ENCODE results near the gene GUCY2C.
A peak's percentile ranks its signal among the peaks of the same experiment; 100 is the strongest.

The GUCY2C gene

DNA sequence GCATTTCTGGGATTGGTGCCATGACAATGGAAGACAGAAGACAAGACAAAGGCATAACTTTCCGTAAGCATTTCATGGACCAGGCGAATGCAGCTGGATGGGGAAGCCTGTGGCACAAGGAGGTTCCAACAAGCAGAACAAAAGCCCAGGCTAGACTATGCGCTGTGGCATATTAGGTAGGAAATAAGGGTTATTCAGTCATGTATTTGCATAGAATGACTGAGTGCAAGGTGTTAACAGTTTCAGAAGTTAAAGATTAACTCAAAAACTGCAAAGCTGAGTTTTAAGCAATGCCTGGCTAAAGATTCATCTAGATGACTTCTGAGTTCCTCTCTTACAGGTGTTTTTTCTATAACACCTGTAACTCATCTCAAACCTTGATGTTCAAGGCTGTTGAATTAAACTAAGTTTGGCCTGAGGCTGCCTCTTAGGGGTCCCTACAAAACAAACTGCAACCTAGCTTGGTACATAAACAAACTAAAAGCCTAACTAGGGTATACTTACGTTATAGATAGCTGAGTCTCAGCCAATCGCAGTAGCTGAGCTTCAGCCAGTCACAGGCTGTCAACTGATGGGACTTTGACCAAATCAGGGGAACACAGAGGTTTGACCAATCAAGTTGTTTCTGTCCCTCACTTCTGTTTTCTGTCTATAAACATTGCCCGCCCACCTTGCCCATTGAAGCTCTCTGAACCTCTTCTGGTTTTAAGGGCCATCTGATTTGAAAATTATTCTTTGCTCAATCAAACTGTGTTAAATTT lies 76.5 kb downstream of the GUCY2C start:
- DNase-seq = no peak

DNA sequence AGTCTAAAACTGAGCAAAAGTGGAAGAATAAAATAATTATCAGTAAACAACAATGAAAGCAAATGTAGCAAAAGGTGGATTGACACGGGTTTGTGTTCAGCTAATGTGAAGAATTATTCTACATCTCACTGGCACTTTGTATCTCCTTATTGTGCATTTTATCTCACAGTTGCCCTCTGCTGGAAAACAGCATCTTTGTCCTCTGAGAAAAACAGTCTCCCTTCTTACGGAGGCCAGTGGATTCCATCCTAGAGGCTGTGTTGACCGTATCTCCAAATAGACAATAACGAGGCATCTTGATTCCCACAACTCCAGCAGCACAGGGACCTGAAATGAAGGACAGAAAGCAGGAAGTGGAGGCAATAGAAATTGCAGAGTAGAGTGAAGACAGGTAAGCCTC lies 77.4 kb downstream of the GUCY2C start:
- DNase-seq = no peak

DNA sequence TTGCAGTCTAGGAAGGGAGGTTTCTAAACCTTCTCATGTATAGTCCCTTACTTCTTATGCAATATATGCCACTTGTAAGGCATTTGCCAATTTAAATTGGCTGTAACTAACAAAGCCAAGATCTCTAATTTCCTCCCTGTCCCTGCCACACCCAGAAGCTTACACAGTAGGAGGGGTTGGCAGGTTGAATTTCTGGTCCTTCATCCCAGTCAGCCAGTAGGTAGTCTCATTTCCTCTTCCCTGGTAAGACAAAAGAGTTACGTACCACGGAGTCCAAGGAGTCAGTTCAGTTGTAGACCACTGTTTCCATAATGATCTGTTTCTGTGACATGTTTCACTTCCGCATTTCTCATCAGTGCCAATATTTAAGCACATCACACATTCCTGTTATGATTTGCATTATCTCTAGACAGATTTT lies 81.7 kb downstream of the GUCY2C start:
- no peak for DNase-seq

DNA sequence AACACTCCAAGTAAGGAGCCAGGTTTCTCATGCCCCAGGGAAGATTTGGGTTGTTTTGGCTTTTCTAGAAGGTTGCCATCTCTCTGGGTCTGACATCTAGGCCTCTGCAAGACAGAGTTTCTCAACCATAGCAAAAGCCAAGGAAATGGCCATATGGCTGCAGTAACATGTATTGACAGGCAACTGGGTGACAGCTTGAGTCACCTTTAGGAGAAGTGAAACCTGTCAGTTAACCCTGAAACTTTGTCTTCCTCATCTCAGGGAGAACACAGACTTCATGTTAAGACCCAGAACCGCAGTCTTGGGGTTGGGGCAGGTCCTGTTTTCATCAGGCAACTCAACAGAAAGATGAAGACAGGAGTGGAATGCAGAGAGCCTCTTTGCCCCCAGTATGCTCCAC lies 82.7 kb downstream of the GUCY2C start:
- DNase-seq = no peak

DNA sequence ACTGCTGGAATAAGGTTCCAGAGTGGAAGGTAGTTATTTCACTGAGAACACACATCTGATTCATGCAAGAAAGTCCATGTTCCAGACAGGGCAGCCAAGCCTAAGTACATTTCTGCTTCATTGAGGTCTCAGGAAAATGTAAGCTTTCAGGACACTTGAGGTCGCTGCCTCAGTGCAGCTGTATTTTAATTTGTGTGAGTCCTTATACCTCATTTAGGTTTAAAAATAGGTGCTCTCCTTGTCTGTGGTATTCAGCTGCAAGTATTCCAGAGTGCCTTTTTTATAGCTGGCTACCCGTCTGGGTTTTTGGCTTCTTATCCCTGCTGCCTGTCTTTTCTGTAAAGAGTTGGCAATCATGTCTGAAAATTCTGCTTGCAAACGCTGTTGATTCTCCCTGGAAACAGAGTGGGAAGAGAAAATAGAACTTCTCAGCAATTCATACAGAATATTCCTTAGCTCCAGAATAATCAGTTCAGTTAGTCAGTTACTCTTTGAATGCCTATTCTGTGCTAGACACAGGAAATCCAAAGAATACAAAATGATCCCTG lies 83.4 kb downstream of the GUCY2C start:
- no peak for DNase-seq

DNA sequence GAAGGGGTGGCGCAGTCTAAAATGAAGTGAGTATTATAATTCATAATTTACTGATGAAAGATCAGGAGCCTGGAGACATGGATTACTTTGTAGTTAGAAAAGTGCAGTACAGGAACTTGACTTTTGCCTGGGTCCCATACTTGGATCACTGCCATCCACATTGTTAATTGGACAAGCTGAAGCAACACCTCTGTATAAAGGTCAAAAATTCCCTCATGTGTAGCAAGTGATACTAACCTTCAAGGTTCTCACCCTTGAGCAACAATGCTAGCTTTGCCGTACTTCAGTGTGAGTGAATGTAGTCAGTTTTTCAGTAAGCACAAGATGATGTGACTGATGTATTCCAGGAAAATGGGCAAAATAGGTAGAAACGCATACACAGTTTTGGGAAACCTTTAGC lies 84.1 kb downstream of the GUCY2C start:
- DNase-seq = no peak

DNA sequence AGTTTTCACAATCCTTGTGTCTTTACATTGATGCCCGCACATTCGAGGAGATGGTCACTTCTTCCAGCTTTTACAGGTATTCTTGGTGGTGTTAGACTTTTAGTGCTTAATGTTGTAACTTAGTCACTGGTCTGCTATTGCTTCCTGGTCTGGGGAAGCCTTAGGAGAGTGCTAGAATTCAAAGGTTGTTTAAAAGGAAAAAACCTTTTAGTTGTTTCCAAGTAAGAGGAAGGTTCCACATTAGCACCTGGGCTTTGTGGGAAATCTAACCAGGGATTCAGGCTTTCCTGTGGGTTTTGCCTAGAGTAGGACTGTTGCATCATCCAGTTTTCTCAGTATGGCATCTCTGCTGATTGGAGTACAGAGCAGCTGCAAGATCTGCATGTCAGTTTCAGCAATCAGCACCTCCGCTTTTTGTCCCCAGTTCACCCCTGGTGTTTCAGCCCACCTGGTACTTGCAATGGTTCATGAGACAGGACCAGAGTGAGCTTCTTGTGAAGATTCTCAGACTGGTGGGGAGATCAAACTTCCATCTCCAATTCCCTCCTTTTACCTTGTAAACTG lies 84.7 kb downstream of the GUCY2C start:
- DNase-seq = no peak

DNA sequence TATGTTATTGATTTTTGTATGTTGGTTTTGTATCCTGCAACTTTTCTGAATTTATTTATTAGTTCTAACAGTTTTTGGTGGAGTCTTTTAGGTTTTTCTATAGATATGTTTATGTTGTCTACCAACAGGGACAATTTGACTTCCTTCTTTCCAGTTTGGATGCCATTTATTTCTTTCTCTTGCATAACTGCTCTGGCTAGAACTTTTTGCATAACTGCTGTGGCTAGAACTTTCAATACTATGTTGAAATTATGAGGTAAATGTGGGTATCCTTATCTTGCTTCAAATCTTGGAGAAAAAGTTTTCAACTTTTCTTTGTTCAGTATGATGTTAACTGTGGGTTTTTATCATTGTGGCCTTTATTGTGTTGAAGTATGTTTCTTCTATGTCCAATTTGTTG lies 88.8 kb downstream of the GUCY2C start:
- DNase-seq = no peak

DNA sequence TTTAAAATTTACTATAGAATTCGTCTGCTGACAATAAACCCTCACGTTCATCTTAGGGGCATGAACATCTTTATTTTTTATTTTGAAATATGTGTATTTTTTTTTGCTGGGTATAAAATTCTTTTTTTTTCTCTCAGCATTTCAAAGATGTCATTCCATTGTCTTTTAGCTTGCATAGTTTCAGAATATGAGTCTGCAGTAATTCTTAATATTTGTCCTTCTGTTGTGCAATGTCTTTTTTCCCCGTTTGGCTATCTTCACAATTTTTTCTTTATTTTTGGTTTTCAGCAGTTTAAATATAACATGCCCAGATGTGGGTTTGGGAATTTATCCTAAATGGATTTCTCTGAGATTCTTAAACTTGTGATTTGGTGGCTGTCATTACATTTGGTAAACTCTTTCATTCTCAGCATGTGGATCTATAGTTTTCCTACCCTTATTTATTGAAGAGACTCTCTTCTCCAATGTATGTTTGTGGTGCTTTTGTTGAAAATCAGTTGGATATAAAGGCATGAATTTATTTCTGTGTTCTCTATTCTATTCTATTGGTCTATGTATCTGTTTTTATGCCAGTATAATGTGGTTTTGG lies 90.9 kb downstream of the GUCY2C start:
- DNase-seq = no peak

DNA sequence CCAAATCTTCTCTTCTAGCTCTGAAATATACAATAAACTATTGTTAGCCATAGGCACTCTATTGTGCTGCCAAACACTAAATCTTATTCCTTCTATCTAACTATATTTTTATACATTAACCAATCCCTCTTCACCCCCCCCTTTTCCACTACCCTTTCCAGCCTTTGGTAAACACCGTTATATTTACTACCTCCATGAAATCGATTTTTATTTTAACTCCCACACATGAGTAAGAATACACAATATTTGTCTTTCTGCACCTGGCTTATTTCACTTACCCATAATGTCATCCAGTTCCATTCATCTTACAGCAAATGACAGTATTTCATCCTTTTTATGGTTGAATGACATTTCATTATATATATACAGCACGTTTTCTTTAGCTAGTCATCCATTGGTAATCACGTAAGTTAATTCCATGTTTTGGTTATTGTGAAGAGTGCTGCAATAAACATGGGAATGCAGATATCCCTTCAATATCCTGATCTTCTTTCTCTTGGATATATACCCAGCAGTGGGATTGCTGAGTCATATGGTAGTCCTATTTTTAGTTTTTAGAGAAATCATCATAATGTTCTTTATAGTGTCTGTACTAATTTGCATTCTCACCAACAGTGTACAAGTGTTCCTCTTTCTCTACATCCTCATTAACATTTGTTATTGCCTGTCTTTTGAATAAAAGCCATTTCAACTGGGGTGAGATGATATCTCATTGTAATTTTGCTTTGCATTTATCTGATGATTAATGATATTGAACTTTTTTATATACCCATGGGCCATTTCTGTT lies 94.5 kb downstream of the GUCY2C start:
- no peak for DNase-seq

DNA sequence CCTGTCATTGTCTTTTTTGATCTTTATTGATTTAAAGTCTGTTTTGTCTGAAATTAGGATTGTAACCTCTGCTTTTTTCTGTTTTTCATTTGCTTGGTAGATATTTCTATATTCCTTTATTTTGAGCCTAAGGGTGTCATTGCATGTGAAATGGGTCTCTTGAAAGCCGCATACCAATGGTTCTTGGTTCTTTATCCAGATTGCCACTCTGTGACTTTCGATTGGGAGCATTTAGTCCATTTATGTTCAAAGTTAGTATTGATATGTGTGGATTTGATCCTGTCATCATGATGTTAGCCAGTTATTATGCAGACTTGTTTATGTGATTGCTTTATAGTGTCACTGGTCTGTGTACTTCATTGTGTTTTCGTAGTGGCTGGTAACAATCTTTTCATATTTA lies 98.9 kb downstream of the GUCY2C start:
- no peak for DNase-seq

DNA sequence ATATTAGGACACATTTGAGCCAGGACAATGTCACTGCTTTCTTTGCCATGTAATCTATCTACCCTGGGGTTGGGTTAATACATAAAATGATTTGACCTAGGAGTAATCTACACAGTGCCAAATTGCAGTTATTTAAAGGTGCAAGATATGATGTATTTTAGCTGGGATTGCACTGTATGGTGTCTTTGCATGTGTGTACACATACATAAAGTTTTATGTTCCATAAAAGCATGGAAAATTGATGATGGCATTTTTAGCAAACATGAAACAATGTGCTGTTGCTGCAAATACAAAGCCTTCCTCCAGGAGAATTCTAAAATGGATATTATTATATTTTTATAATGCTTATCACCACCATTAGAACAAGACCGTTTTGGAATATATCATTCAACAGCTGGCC lies 104.7 kb downstream of the GUCY2C start:
- DNase-seq = no peak

DNA sequence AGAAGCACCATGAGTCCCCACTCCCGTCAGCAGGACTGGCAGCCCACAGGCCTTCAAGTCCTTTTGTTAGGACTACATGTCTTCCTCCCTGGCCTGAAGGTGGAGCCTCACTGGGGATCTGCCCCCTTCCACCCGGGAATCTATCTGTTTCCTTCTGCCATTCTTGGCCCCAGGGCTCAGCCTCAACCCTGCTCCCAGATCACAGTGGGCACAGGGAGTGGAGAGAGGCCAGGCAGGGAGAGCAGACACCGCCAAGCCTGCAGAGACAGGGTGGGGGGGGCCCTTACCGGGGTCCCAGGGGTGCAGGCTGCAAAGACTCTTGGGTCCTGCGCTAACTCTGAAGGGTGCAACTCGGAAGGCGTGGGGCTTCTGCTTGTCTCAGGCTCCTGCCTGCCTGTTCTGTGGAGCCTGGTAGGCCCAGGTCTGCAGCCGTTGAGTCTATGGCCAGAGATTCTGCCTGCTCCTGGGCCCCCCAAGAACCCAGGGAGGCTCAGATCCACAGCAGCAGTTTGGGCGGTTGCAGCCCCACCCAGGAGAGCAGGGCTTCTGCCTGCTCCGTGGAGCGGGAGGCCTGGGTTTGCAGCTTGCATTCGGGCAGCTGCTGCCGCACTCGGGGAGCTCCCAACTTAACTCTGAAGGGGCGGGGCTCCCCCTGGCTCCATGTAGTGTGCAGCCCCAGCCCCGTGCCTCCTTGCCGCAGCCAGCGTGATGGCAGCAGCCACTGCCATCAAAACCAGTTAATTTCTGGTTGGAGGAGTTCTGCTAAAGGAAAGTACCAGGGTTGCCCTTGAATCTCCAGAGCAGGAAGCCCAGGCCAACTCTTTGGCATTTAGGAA lies 107.0 kb downstream of the GUCY2C start:
- DNase-seq = no peak

DNA sequence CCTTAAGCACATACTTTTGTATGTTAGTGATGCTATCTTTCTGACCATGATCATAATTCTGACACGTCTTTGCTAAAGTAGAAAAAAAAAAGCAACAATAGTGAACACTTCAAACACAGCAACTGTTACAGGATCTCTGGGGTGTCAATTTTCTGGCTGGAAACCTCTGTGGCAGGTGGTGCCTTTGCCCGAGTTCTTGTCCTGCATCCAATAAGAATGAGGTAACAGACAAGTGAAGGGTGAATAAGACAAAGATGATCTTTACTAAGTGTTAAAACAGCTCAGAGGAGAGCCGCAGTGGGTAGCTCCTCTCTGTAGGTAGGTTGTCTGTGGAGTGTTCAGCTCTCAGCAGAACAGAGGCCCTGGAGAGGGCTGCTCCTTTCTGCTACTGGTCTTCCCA lies 107.8 kb downstream of the GUCY2C start:
- DNase-seq = no peak

DNA sequence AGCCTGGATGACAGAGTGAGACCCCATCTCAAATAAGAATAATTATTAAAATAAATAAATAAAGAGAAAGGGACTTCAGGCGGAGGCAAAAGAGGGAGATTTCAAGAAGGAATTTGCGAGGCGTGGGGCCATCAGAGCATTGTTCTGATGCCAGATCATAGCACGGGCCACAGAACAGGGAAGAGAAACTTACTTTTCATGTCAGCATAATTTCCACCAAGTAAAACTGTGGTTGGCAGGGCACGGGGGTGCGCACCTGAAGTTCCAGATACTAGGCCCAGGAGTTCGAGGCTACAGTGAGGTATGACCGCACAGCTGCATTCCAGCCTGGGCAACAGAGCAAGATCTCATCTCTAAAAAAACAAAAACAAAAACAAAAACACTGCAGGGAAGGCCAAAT lies 117.8 kb downstream of the GUCY2C start:
- no peak for DNase-seq

DNA sequence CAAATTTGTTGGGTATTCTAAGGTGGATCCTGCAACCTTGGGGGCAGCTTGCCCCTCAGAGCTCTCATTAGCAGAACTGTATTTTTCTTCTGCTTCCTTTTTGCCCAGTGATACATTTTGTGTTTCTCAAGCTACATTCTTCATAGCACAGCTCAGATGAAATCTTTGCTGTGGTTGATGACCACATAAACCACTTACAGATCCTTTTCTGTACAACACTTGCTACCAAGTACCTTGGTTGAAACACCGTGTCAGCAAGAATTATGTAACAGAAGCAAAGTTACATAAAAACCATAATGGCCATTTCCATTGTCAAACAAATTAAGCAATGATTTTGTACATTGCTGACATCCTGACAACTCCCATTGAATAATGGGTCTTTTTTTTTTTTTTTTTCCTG lies 119.1 kb downstream of the GUCY2C start:
- DNase-seq = peak; percentile 59

DNA sequence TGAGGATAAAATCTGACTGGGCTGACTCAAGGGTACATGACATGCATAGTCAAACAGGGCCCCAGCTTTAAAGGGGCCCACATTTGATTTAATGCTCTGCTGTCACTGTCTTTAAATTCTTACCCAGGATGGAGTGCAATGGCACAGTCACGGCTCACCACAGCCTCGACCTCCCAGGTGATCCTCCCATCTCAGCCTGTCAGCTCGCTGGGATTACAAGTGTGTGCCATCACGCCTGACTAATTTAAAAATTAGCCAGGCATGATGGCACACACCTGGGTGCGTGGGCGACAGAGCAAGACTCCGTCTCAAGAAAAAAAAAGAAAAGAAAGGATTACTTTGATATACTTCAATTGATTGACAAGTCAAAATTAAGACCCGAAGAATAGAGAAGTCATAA lies 119.5 kb downstream of the GUCY2C start:
- no peak for DNase-seq

DNA sequence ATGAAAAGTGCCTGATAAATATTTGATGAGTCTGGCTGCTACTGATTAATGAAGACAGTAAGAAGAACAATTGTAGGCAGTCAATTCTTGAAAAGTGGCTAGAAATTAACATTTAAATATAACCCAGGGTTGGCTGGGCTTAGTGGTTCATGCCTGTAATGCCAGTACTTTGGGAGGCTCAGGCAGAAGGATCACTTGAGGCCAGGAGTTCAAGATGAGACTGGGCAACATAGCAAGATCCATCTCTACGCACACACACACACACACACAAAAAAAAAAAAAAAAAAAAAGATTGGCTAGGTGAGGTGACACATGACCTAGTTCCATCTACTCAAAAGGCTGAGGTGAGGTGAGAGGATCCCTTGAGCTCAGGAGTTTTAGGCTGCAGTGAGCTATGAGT lies 120.8 kb downstream of the GUCY2C start:
- DNase-seq = no peak

DNA sequence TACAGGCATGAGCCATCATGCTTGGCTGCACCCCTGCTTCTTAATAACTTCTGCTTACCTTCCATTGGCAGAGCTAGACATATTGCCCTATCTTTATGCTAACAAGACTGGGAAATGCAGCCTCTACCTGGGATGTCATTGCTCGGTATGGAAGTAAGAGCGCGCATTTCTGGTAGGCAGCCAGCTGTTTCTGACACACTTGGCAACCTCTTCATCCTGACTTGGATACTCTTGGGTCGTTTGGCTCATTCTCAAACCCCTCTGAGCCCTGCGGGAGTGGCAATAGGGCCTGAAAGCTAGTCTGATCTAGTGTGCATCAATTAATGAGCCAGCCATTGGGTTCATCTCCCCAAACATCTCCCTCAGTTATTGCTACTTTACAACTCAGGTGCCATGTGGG lies 123.3 kb downstream of the GUCY2C start:
- DNase-seq = no peak

DNA sequence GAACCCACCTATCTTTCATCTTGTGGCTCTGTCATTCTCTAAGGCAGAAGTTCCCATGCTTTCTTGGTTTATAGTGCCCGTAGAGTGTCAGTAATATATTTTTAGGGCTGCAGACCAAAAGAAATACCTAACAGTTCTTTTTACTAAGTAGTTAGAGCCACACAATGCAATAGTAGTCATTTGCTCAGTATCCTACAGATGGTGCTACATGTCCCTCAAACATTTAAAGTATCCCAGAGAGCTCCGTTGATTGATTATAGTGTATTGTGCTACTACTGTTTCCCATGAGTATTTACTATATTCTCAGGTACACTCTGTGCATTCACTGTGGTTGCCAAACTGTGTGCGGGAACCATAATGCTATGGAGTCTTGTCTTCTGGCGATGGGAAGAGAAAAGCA lies 124.0 kb downstream of the GUCY2C start:
- no peak for DNase-seq

DNA sequence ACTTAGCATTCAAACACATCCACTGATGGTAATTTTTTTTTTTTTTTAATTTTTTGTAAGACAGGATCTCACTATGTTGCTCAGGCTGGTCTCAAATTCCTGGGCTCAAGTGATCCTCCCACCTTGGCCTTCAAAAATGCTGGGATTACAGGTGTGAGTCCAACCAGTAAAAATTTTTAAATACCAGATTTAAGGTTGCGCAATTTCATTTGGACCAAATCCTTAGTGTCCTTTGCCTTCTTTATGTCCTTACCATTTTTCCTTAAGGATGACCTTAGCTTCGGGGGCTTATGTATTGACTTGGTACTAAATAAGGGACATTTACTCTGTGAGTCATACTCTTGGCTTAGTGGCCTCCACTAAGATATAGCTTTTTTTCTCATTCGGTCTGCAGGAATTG lies 124.6 kb downstream of the GUCY2C start:
- no peak for DNase-seq

DNA sequence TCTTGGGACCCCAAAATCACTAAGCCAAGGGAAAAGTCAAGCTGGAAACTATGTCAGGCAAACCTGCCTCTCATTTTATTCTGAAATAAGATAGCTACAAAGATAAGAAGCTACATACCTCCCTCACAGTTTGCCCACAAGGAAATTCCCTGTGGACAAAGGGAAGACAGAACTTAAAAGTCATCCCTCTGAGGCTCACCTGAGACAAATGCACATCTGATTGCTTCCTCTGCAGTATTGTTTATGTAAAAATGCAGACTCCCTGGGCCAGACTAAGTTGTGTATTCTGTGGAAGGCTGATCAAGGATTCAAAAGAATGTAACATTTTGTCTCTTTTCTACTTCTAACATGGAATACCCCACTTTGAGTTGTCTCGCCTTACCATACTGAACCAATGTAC lies 126.2 kb downstream of the GUCY2C start:
- DNase-seq = no peak
